Ureter (tissue), 1 donor: Measurements from ENCODE around the gene PNISR. TPM values are rescaled to one million over a fixed set of nuclear protein-coding genes. Genes with fewer than 3 reads are reported as not detected.

ENCODE experiments used
- total RNA-seq: library from RNA; stranded (reverse); gene quantifications from one replicate; pipeline ENCODE4 v1.2.4, GENCODE V29; 2023
- donor health status: DM: yes; HTN: yes; CAD: no.

PNISR gene
- total RNA-seq, 1 donor from 2014 or later, result 133 TPM

Other genes starting within 250 kb of the PNISR start
- gene FAXC, start 75.6 kb downstream of the PNISR start, total RNA-seq, result 2.7 TPM
- gene COQ3, start 31.1 kb downstream of the PNISR start, total RNA-seq, result 10.9 TPM
- gene USP45, start 90.1 kb upstream of the PNISR start, total RNA-seq, result 14.0 TPM
- gene CCNC, start 143.4 kb upstream of the PNISR start, total RNA-seq, result 44.6 TPM
- not detected for gene PRDM13, start 181.5 kb upstream of the PNISR start, total RNA-seq